Activated T-helper 2 cell treated with anti-CD3 and anti-CD28 coated beads, Interferon-gamma antibody, Interleukin-2, Interleukin-4, amounts not matched to agents 10 μg/mL and 5 μg/mL and 100 μg/mL, durations not matched to agents 14 hours and 24 hours and 36 hours (primary cell): ENCODE data around the gene KLHL42. TPM values are rescaled to one million over a fixed set of nuclear protein-coding genes. Genes with fewer than 3 reads are reported as not detected.
A peak's percentile ranks its signal among the peaks of the same experiment; 100 is the strongest.

Experiments used
- DNase-seq: peaks from one replicate; pipeline ENCODE4 v3.0.0; 2021; ENCODE audit warnings: low spot score
- H3K27ac Mint-ChIP-seq: one replicate; pipeline ENCODE4 v1.8.0; 2021; ENCODE audit warnings: mixed read lengths
- H3K27me3 Mint-ChIP-seq: one replicate; pipeline ENCODE4 v1.8.0; 2021; ENCODE audit warnings: low read depth, mixed read lengths
- H3K36me3 Mint-ChIP-seq: one replicate; pipeline ENCODE4 v1.8.0; 2021; ENCODE audit warnings: low read depth, mixed read lengths
- H3K4me1 Mint-ChIP-seq: one replicate; pipeline ENCODE4 v1.8.0; 2021; ENCODE audit warnings: low read depth, mixed read lengths
- H3K4me3 Mint-ChIP-seq: one replicate; pipeline ENCODE4 v1.8.0; 2021; ENCODE audit warnings: low read depth, mild to moderate bottlenecking, moderate library complexity, mixed read lengths
- H3K9me3 Mint-ChIP-seq: one replicate; pipeline ENCODE4 v1.8.0; 2021; ENCODE audit warnings: mixed read lengths
- intact Hi-C: fragments of 100-400 bp; cut with micrococcal nuclease; formaldehyde crosslinking; loops from one replicate; pipeline ENCODE4 v1.15.1; 2023
- total RNA-seq: library from RNA; stranded (reverse); gene quantifications from 2 replicates; pipeline ENCODE4 v1.2.3, GENCODE V29; 2022

The KLHL42 gene
- total RNA-seq, 1 donor from 2014 or later = 16.9 TPM

GRCh38 chr12:27790179-27790578 lies 10.1 kb downstream of the KLHL42 start:
- no peaks in the 10 kb centered on the region for H3K27me3 Mint-ChIP-seq
- H3K4me3 Mint-ChIP-seq = no peak overlapping the region
- intact Hi-C loops = no loop called here
- H3K27ac Mint-ChIP-seq = no peak overlapping the region
- peaks cover 49% of the 10 kb centered on the region for H3K36me3 Mint-ChIP-seq
- peaks cover 8% of the 10 kb centered on the region for H3K4me1 Mint-ChIP-seq
- DNase-seq = no peak
- no peaks in the 10 kb centered on the region for H3K9me3 Mint-ChIP-seq

- peaks cover 3% of the 10 kb centered on the region for H3K4me1 Mint-ChIP-seq
- no peaks in the 10 kb centered on the region for H3K27me3 Mint-ChIP-seq
- no peak for DNase-seq
- no peaks in the 10 kb centered on the region for H3K9me3 Mint-ChIP-seq
- intact Hi-C loops = no loop called here
- no peak overlapping the region for H3K4me3 Mint-ChIP-seq
- H3K36me3 Mint-ChIP-seq = peaks cover 60% of the 10 kb centered on the region
- H3K27ac Mint-ChIP-seq = no peak overlapping the region
Measured at GRCh38 chr12:27794818-27795584, 15.0 kb downstream of the KLHL42 start.

GRCh38 chr12:27796128-27796527 lies 16.1 kb downstream of the KLHL42 start:
- no peaks in the 10 kb centered on the region for H3K9me3 Mint-ChIP-seq
- intact Hi-C loops = no loop called here
- H3K4me3 Mint-ChIP-seq = no peak overlapping the region
- H3K4me1 Mint-ChIP-seq = peaks cover 13% of the 10 kb centered on the region
- no peaks in the 10 kb centered on the region for H3K27me3 Mint-ChIP-seq
- no peak overlapping the region for H3K27ac Mint-ChIP-seq
- DNase-seq = no peak
- H3K36me3 Mint-ChIP-seq = peaks cover 62% of the 10 kb centered on the region

GRCh38 chr12:27797301-27798025 lies 17.4 kb downstream of the KLHL42 start:
- Mint-ChIP-seq H3K36me3 (peaks cover 50% of the 10 kb centered on the region), H3K4me3 (no peak overlapping the region), H3K4me1 (peaks cover 21% of the 10 kb centered on the region), H3K27ac (no peak overlapping the region), H3K9me3 (no peaks in the 10 kb centered on the region), H3K27me3 (no peaks in the 10 kb centered on the region)
- intact Hi-C loops = no loop called here
- no peak for DNase-seq

- Mint-ChIP-seq H3K4me1 (peaks cover 23% of the 10 kb centered on the region), H3K27ac (peak overlapping the region; percentile 59), H3K9me3 (no peaks in the 10 kb centered on the region), H3K27me3 (peaks cover 6% of the 10 kb centered on the region), H3K36me3 (peaks cover 35% of the 10 kb centered on the region), H3K4me3 (no peak overlapping the region)
- no peak for DNase-seq
- intact Hi-C loops = loop anchor here (5.0 kb wide), 2 partner anchors 61 to 339 kb away; no protein-coding TSS in a partner anchor
Measured at GRCh38 chr12:27800819-27801218, 20.8 kb downstream of the KLHL42 start.

- intact Hi-C loops = loop anchor here (1.0 to 5.0 kb wide), 4 partner anchors 21 to 339 kb away; no protein-coding TSS in a partner anchor
- Mint-ChIP-seq H3K27me3 (peaks cover 13% of the 10 kb centered on the region), H3K27ac (peak overlapping the region; percentile 67), H3K9me3 (no peaks in the 10 kb centered on the region), H3K4me1 (peaks cover 30% of the 10 kb centered on the region), H3K36me3 (peaks cover 31% of the 10 kb centered on the region), H3K4me3 (no peak overlapping the region)
- DNase-seq = no peak
Measured at GRCh38 chr12:27801630-27802029, 21.6 kb downstream of the KLHL42 start.

GRCh38 chr12:27802511-27802910 lies 22.5 kb downstream of the KLHL42 start:
- peaks cover 17% of the 10 kb centered on the region for H3K27me3 Mint-ChIP-seq
- H3K27ac Mint-ChIP-seq = no peak overlapping the region
- intact Hi-C loops = loop anchor here (1.0 to 5.0 kb wide), 4 partner anchors 20 to 340 kb away; no protein-coding TSS in a partner anchor
- no peak overlapping the region for H3K4me3 Mint-ChIP-seq
- DNase-seq = no peak
- H3K4me1 Mint-ChIP-seq = peaks cover 36% of the 10 kb centered on the region
- H3K36me3 Mint-ChIP-seq = peaks cover 22% of the 10 kb centered on the region
- H3K9me3 Mint-ChIP-seq = no peaks in the 10 kb centered on the region

GRCh38 chr12:27802936-27803335 lies 22.9 kb downstream of the KLHL42 start:
- DNase-seq = no peak
- Mint-ChIP-seq H3K27ac (peak overlapping the region; percentile 53), H3K4me3 (no peak overlapping the region), H3K9me3 (no peaks in the 10 kb centered on the region), H3K4me1 (peaks cover 40% of the 10 kb centered on the region), H3K36me3 (peaks cover 18% of the 10 kb centered on the region), H3K27me3 (peaks cover 19% of the 10 kb centered on the region)
- intact Hi-C loops = loop anchor here (1.0 to 5.0 kb wide), 4 partner anchors 19 to 341 kb away; no protein-coding TSS in a partner anchor

- Mint-ChIP-seq H3K4me3 (no peak overlapping the region), H3K27me3 (peaks cover 22% of the 10 kb centered on the region), H3K36me3 (peaks cover 6% of the 10 kb centered on the region), H3K4me1 (peaks cover 38% of the 10 kb centered on the region), H3K9me3 (no peaks in the 10 kb centered on the region), H3K27ac (no peak overlapping the region)
- DNase-seq = no peak
- intact Hi-C loops = no loop called here
Measured at GRCh38 chr12:27805238-27805637, 25.2 kb downstream of the KLHL42 start.

- Mint-ChIP-seq H3K4me1 (peaks cover 29% of the 10 kb centered on the region), H3K27ac (peak overlapping the region; percentile 47), H3K36me3 (no peaks in the 10 kb centered on the region), H3K27me3 (peaks cover 27% of the 10 kb centered on the region), H3K9me3 (no peaks in the 10 kb centered on the region), H3K4me3 (no peak overlapping the region)
- intact Hi-C loops = no loop called here
- no peak for DNase-seq
Measured at GRCh38 chr12:27806259-27806658, 26.2 kb downstream of the KLHL42 start.

- intact Hi-C loops = no loop called here
- no peaks in the 10 kb centered on the region for H3K36me3 Mint-ChIP-seq
- peak overlapping the region; percentile 28 for H3K27ac Mint-ChIP-seq
- no peak overlapping the region for H3K4me3 Mint-ChIP-seq
- no peaks in the 10 kb centered on the region for H3K9me3 Mint-ChIP-seq
- peaks cover 30% of the 10 kb centered on the region for H3K27me3 Mint-ChIP-seq
- DNase-seq = no peak
- H3K4me1 Mint-ChIP-seq = peaks cover 24% of the 10 kb centered on the region
Measured at GRCh38 chr12:27807063-27807703, 27.1 kb downstream of the KLHL42 start.

- intact Hi-C loops = no loop called here
- H3K27ac Mint-ChIP-seq = no peak overlapping the region
- H3K4me3 Mint-ChIP-seq = no peak overlapping the region
- no peak for DNase-seq
- no peaks in the 10 kb centered on the region for H3K9me3 Mint-ChIP-seq
- H3K36me3 Mint-ChIP-seq = no peaks in the 10 kb centered on the region
- H3K4me1 Mint-ChIP-seq = peaks cover 18% of the 10 kb centered on the region
- H3K27me3 Mint-ChIP-seq = peaks cover 33% of the 10 kb centered on the region
Measured at GRCh38 chr12:27808841-27809240, 28.8 kb downstream of the KLHL42 start.
